ENCODE data around the gene MRTFB. TPM values are rescaled to one million over a fixed set of nuclear protein-coding genes. Genes with fewer than 3 reads are reported as not detected.

MRTFB gene
- total and polyA plus RNA-seq, 2 of the 13 experiments (the other 11 are each of a cell fraction or from before 2014, with no cell fraction given), result 11.4 to 14.0 TPM

DNA sequence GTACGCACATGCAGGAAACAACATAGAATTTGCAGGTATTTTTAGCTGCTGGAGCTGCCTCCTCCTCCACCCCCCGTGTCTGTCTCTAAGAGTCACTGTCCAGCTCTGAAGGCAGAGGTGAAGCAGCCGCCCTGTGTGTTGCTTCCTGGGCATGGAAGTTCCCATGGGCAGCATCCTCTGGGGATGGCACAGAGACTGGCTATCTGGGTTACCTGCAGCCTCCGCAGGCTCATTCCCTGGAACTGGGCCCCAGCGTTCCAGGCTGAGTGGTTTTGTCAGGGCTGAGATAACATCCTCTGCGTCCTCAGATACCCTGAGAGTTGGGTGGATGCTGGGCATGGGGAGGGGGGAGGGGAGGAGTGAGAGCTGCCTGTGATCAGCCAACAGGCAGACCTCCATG lies 41.5 kb upstream of the MRTFB start (continued):
- no peak for TF ChIP-seq ZNF777 (CRISPR knock-in tag; IDR thresholded peaks at IDR 0.05)
- TF ChIP-seq, protein P1, sequence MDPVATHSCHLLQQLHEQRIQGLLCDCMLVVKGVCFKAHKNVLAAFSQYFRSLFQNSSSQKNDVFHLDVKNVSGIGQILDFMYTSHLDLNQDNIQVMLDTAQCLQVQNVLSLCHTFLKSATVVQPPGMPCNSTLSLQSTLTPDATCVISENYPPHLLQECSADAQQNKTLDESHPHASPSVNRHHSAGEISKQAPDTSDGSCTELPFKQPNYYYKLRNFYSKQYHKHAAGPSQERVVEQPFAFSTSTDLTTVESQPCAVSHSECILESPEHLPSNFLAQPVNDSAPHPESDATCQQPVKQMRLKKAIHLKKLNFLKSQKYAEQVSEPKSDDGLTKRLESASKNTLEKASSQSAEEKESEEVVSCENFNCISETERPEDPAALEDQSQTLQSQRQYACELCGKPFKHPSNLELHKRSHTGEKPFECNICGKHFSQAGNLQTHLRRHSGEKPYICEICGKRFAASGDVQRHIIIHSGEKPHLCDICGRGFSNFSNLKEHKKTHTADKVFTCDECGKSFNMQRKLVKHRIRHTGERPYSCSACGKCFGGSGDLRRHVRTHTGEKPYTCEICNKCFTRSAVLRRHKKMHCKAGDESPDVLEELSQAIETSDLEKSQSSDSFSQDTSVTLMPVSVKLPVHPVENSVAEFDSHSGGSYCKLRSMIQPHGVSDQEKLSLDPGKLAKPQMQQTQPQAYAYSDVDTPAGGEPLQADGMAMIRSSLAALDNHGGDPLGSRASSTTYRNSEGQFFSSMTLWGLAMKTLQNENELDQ (CRISPR knock-in tag; IDR thresholded peaks at IDR 0.05; ENCODE audit: borderline replicate concordance), result no peak
- no peak for TF ChIP-seq LBX2 (CRISPR knock-in tag; IDR thresholded peaks at IDR 0.05; ENCODE audit: borderline replicate concordance)
- no peak for TF ChIP-seq ELF3 (CRISPR knock-in tag; IDR thresholded peaks at IDR 0.05)
- TF ChIP-seq JARID2 (CRISPR knock-in tag; IDR thresholded peaks at IDR 0.05; ENCODE audit: insufficient replicate concordance), result no peak

GRCh38 chr16:14035092-14035491 lies 36.0 kb upstream of the MRTFB start:
- H3K9ac ChIP-seq (ENCODE audit: insufficient read depth, low read depth, low read length), result no peak overlapping the region
- WGBS (ENCODE audit: low lambda C conversion rate), result 48% methylated on average over 5 of the region's 5 CpGs
- peaks cover 0 to 4% of the 10 kb centered on the region in 2 experiments; a peak in 1 of 5 replicates for H3K27me3 ChIP-seq (ENCODE audit: control insufficient read depth in 1 of 2, insufficient read depth in 2 of 2, low read length in 2 of 2)
- no peak overlapping the region for H3K27ac ChIP-seq (ENCODE audit: extremely low read length, insufficient read depth, low read length)
- FAIRE-seq, result no peak
- no peak for ATAC-seq
- DNase-seq (ENCODE audit: low spot score), result no peak
- intact Hi-C loops (cut with micrococcal nuclease; ENCODE audit: unreplicated experiment), result no loop called here
- no peak overlapping the region for H3K4me2 ChIP-seq (ENCODE audit: low read depth, low read length)
- H2AFZ ChIP-seq (ENCODE audit: low read length), result no peak overlapping the region
- no peaks in the 10 kb centered on the region for H3K9me3 ChIP-seq (ENCODE audit: low read length)
- H3K36me3 ChIP-seq (replicated peaks in 1 of 2; ENCODE audit: control insufficient read depth in 1 of 2, insufficient read depth in 2 of 2, low read length in 2 of 2), result no peaks in the 10 kb centered on the region
- no TSS peak for BruUV-seq (replicated peaks)
- no peaks in the 10 kb centered on the region for H3K79me2 ChIP-seq (ENCODE audit: insufficient read depth, low read length)
- no peaks in the 10 kb centered on the region for H3K4me1 ChIP-seq (ENCODE audit: insufficient read depth, low read length)
- POLR2A ChIA-PET, result no interaction called here
- in situ Hi-C loops (cut with HindIII; ENCODE audit: extremely low pct_ligation_motif_present, low pct_unique_long_range_greater_than_20kb), result no loop called here
- CTCF ChIA-PET (ENCODE audit: low intra/inter-chr PET ratio, low total read pairs), result no interaction called here
- no peak overlapping the region for H3K4me3 ChIP-seq (replicated peaks in 1 of 3; ENCODE audit: insufficient read depth in 1 of 3, low read depth in 2 of 3, low read length in 3 of 3)
- H4K20me1 ChIP-seq (ENCODE audit: insufficient read depth, low read length), result no peaks in the 10 kb centered on the region
- TF ChIP-seq RNF2 (conservative IDR thresholded peaks at IDR 0.05; ENCODE audit: low read depth) (no peak), ZBTB42 (CRISPR knock-in tag; IDR thresholded peaks at IDR 0.05) (no peak), FOXK2 (IDR thresholded peaks at IDR 0.05) (no peak), ZNF225 (CRISPR knock-in tag; IDR thresholded peaks at IDR 0.05) (no peak), NAIF1 (CRISPR knock-in tag; IDR thresholded peaks at IDR 0.05; ENCODE audit: borderline replicate concordance) (no peak), NCOA1 (CRISPR knock-in tag; IDR thresholded peaks at IDR 0.05) (no peak), ZNF549 (CRISPR knock-in tag; IDR thresholded peaks at IDR 0.05) (no peak), AKNA (CRISPR knock-in tag; IDR thresholded peaks at IDR 0.05; ENCODE audit: borderline replicate concordance) (no peak), GATAD1 (CRISPR knock-in tag; IDR thresholded peaks at IDR 0.05) (no peak)

All from HepG2 (cell line).